22Rv1 (cell line): ENCODE results near the gene DCC.

Experiments used
- CTCF ChIP-seq: fragments of 450-650 bp; IDR thresholded peaks from 2 replicates; pipeline ENCODE4 v1.5.1; 2017; ENCODE audit warnings: mild to moderate bottlenecking
- ZFX ChIP-seq: fragments of 450-650 bp; IDR thresholded peaks from 2 replicates; pipeline ENCODE4 v1.6.1; 2017; ENCODE audit warnings: antibody characterized with exemption, borderline replicate concordance

GRCh38 chr18:52920665-52921064 is 580.7 kb downstream of the DCC start:
- TF ChIP-seq CTCF = no peak
- no peak for TF ChIP-seq ZFX
